ENCODE results near the gene TMEM220. TPM values are rescaled to one million over a fixed set of nuclear protein-coding genes. Genes with fewer than 3 reads are reported as not detected.

TMEM220 gene
- total and polyA plus RNA-seq, 9 of the 15 experiments (the other 6 are each of a cell fraction or from before 2014, with no cell fraction given) = not detected

DNA sequence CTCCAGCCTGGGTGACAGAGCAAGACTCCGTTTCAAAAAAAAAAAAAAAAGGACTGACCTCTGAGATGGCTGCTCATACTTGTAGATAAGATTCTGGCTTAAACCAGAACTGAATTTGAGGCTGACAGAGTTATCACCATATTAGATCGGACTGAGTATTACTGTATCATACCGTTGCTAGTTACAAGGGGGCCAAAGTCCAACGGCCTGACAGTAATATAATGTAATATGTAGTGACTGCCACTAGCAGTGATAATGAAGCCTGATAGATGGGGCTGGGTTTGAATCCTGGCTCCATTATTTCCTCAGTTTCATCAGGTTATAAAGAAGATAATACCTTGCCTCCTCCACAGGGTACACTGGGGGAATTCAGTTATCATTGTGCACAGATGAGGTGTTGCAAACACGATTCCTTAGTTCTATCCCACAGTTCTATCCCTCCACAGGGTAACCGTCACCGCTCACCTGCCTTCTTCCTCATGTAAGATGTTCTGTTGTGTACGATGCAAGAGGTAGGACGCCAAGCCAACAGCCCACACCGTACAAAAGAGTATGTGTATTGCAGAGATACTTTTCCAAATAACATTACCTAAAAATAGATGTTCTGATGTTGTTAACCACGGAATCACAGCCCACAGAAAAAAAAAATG, 5.2 kb downstream of the TMEM220 start:
- in situ Hi-C loops (cut with MboI) = no loop called here
- Histone ChIP-seq H3K79me2 (ENCODE audit: control insufficient read depth, insufficient read depth, low read length) (no peaks in the 10 kb centered on the region), H3K4me3 (no peak overlapping the region), H3K9me1 (ENCODE audit: control insufficient read depth, insufficient read depth, low read length) (no peaks in the 10 kb centered on the region), H3K4me1 (replicated peaks in 1 of 2; ENCODE audit: control insufficient read depth in 2 of 2, insufficient read depth in 2 of 2, low read length in 2 of 2) (0 out of 5 replicates have a peak, but pooled peaks cover 0 to under 1% of the 10 kb centered on the region in 2 experiments), H3K9me3 (replicated peaks; ENCODE audit: control insufficient read depth, insufficient read depth, low read depth, low read length) (no peaks in the 10 kb centered on the region), H3K36me3 (ENCODE audit: control insufficient read depth, insufficient read depth, low read length) (no peaks in the 10 kb centered on the region), H3K4me2 (ENCODE audit: insufficient read depth, low read length) (no peak overlapping the region), H3K27ac (ENCODE audit: extremely low read depth, low read depth, low read length) (no peak overlapping the region), H3K9ac (ENCODE audit: insufficient read depth in 1 of 2, low read depth in 2 of 2, low read length in 2 of 2) (no peak overlapping the region), H4K20me1 (replicated peaks; ENCODE audit: control insufficient read depth, insufficient read depth, low read length) (no peaks in the 10 kb centered on the region), H3K27me3 (ENCODE audit: control insufficient read depth in 2 of 2, insufficient read depth in 2 of 2, low read length in 2 of 2) (no peaks in the 10 kb centered on the region), H2AFZ (ENCODE audit: low read depth, low read length) (no peak overlapping the region)
- FAIRE-seq (no peak), ATAC-seq (no peak), DNase-seq (ENCODE audit: extremely low read depth in 1 of 4, low spot score in 3 of 4) (no peak)
- BruUV-seq (replicated peaks) = no TSS peak
- 3% methylated on average over 11 of the region's 11 CpGs for WGBS (ENCODE audit: insufficient coverage, low coverage, missing lambda C conversion rate)
- no peak for TF ChIP-seq ZNF212 (CRISPR knock-in tag; IDR thresholded peaks at IDR 0.05)
- TF ChIP-seq, protein P1, sequence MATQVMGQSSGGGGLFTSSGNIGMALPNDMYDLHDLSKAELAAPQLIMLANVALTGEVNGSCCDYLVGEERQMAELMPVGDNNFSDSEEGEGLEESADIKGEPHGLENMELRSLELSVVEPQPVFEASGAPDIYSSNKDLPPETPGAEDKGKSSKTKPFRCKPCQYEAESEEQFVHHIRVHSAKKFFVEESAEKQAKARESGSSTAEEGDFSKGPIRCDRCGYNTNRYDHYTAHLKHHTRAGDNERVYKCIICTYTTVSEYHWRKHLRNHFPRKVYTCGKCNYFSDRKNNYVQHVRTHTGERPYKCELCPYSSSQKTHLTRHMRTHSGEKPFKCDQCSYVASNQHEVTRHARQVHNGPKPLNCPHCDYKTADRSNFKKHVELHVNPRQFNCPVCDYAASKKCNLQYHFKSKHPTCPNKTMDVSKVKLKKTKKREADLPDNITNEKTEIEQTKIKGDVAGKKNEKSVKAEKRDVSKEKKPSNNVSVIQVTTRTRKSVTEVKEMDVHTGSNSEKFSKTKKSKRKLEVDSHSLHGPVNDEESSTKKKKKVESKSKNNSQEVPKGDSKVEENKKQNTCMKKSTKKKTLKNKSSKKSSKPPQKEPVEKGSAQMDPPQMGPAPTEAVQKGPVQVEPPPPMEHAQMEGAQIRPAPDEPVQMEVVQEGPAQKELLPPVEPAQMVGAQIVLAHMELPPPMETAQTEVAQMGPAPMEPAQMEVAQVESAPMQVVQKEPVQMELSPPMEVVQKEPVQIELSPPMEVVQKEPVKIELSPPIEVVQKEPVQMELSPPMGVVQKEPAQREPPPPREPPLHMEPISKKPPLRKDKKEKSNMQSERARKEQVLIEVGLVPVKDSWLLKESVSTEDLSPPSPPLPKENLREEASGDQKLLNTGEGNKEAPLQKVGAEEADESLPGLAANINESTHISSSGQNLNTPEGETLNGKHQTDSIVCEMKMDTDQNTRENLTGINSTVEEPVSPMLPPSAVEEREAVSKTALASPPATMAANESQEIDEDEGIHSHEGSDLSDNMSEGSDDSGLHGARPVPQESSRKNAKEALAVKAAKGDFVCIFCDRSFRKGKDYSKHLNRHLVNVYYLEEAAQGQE (IDR thresholded peaks at IDR 0.05; ENCODE audit: borderline replicate concordance) = 0 out of 2 replicates have a peak, but pooled peaks have one; percentile 17
- TF ChIP-seq, protein P1 (CRISPR knock-in tag; IDR thresholded peaks at IDR 0.05; ENCODE audit: low read depth) = no peak
- ChIA-PET POLR2A (no interaction called here), CTCF (ENCODE audit: low intra/inter-chr PET ratio) (no interaction called here)
- intact Hi-C loops (cut with micrococcal nuclease) = no loop called here

Measured in K562 (cell line).